Measurements from ENCODE around the gene NPLOC4. TPM values are rescaled to one million over a fixed set of nuclear protein-coding genes. Genes with fewer than 3 reads are reported as not detected.
"Not testable (repeated sequence)": the region's sequence is repeated elsewhere in the genome, so short reads cannot be mapped to it uniquely, and the experiment has no call there.

Gene NPLOC4
- total RNA-seq, 4 donors from 2014 or later: 45.8 to 98.5 (median 58.1) TPM

DNA sequence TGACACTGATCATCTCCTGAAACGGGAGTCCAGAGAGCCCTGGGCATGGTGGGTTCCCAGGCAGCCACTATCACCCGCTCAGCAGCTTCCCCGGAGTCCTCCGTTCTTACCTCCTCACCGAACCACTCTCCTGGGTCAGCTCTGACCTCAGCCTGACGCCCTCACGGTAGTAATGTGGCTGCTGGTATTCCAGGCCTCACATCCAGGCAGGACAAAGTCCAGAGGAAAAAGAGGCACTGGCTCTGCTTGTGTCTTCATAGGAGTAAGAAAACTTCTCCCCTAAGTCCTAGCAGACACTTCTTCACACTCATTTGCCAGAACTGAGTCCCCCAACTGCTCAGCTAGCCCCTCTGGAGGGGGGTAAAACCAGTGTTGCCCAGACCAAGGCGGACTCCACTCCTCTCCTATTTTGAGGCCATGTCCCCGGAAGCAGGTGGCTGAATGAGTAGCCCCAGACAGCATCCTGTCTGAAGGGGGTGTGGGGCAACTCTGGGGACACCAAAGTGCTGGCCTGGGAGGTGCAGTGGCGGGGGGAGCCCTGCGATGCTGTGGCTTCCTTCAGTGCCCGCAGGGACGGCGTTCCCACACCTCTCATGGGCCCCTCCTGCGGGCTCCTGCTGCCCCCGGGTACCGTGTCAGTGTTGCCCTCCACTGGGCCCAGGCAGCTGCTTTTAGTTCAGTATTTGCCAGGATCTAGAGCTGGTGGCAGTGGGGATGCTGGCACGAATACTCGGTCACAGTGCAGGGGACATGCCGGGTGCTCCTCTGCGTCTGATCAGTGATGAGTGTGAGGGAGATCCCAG, 103.4 kb downstream of the NPLOC4 start:
- no peaks in the 10 kb centered on the region for H3K9me3 ChIP-seq
- WGBS, 2 donors: 72 to 85% methylated on average over 12 to 13 of the region's 21 CpGs
- TF ChIP-seq POLR2A (IDR thresholded peaks at IDR 0.05): no peak
- TF ChIP-seq, protein P1, sequence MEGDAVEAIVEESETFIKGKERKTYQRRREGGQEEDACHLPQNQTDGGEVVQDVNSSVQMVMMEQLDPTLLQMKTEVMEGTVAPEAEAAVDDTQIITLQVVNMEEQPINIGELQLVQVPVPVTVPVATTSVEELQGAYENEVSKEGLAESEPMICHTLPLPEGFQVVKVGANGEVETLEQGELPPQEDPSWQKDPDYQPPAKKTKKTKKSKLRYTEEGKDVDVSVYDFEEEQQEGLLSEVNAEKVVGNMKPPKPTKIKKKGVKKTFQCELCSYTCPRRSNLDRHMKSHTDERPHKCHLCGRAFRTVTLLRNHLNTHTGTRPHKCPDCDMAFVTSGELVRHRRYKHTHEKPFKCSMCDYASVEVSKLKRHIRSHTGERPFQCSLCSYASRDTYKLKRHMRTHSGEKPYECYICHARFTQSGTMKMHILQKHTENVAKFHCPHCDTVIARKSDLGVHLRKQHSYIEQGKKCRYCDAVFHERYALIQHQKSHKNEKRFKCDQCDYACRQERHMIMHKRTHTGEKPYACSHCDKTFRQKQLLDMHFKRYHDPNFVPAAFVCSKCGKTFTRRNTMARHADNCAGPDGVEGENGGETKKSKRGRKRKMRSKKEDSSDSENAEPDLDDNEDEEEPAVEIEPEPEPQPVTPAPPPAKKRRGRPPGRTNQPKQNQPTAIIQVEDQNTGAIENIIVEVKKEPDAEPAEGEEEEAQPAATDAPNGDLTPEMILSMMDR (IDR thresholded peaks at IDR 0.05): no peak
- no peaks in the 10 kb centered on the region for H3K27me3 ChIP-seq
- no peak for DNase-seq
- no peaks in the 10 kb centered on the region for H3K36me3 ChIP-seq
- peaks cover 0 to 28% of the 10 kb centered on the region in 2 donors for H3K4me1 ChIP-seq
- no peak overlapping the region for H3K4me3 ChIP-seq (replicated peaks in 1 of 3)
- intact Hi-C loops (cut with DNase I): no loop called here
- no peak overlapping the region for H3K27ac ChIP-seq

GRCh38 chr17:81532490-81533287, 104.2 kb downstream of the NPLOC4 start:
- WGBS, 2 donors: 92% methylated on average over 4 to 10 of the region's 11 CpGs
- H3K27ac ChIP-seq: no peak overlapping the region
- no peaks in the 10 kb centered on the region for H3K27me3 ChIP-seq
- H3K36me3 ChIP-seq: no peaks in the 10 kb centered on the region
- H3K9me3 ChIP-seq: no peaks in the 10 kb centered on the region
- H3K4me3 ChIP-seq (replicated peaks in 1 of 3): no peak overlapping the region
- TF ChIP-seq POLR2A (IDR thresholded peaks at IDR 0.05): no peak
- TF ChIP-seq, protein P1 (IDR thresholded peaks at IDR 0.05): no peak
- no peak for DNase-seq
- intact Hi-C loops (cut with DNase I): no loop called here
- H3K4me1 ChIP-seq: peaks cover 7 to 35% of the 10 kb centered on the region in 2 donors

- H3K27me3 ChIP-seq; H3K9me3 ChIP-seq; DNase-seq; H3K27ac ChIP-seq; H3K36me3 ChIP-seq; intact Hi-C loops (cut with DNase I); H3K4me3 ChIP-seq (replicated peaks in 1 of 3): not testable (repeated sequence)
- peaks cover 14 to 35% of the 10 kb centered on the region in 2 donors for H3K4me1 ChIP-seq
- 85 to 98% methylated on average over 3 of the region's 3 CpGs for whole genome bisulfite sequencing, 2 donors
Observed at GRCh38 chr17:81531998-81532404, 104.9 kb downstream of the NPLOC4 start.

DNA sequence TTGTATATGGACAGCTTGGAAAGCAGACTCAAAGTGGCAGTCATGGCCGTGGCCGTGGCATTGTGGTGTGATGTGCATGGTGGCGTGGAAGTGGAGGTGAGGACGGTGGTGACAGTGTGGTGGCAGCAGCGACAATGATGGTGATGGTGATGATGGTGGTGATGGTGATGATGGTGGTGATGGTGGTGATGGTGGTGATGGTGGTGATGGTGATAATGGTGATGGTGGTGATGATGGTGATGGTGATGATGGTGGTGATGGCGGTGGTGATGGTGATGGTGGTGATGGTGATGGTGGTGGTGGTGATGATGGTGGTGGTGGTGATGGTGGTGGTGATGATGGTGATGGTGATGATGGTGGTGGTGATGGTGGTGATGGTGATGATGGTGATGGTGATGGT, 105.9 kb downstream of the NPLOC4 start:
- peaks cover 24 to 42% of the 10 kb centered on the region in 2 donors for H3K4me1 ChIP-seq
- DNase-seq; intact Hi-C loops (cut with DNase I); H3K27ac ChIP-seq; H3K27me3 ChIP-seq; H3K36me3 ChIP-seq; H3K9me3 ChIP-seq; H3K4me3 ChIP-seq (replicated peaks in 1 of 3): not testable (repeated sequence)
- 81% methylated on average over 6 of the region's 6 CpGs for WGBS, 2 donors

- H3K36me3 ChIP-seq: no peaks in the 10 kb centered on the region
- H3K4me3 ChIP-seq (replicated peaks in 1 of 3): no peak overlapping the region
- H3K27ac ChIP-seq: no peak overlapping the region
- DNase-seq: no peak
- intact Hi-C loops (cut with DNase I): no loop called here
- TF ChIP-seq POLR2A (IDR thresholded peaks at IDR 0.05): no peak
- TF ChIP-seq, protein P1 (IDR thresholded peaks at IDR 0.05): no peak
- no peaks in the 10 kb centered on the region for H3K27me3 ChIP-seq
- peaks cover 29 to 49% of the 10 kb centered on the region in 2 donors for H3K4me1 ChIP-seq
- H3K9me3 ChIP-seq: no peaks in the 10 kb centered on the region
- 76 to 96% methylated on average over 5 of the region's 6 CpGs for WGBS, 2 donors
Observed at GRCh38 chr17:81529437-81529803, 107.5 kb downstream of the NPLOC4 start.

All from thyroid gland (tissue), 4 donors.